Mononuclear cell (primary cell): ENCODE data around the gene TNPO2. TPM values are rescaled to one million over a fixed set of nuclear protein-coding genes. Genes with fewer than 3 reads are reported as not detected.
"Not testable (repeated sequence)": the region's sequence is repeated elsewhere in the genome, so short reads cannot be mapped to it uniquely, and the experiment has no call there.

Source experiments
- H3K27me3 ChIP-seq: 2 replicates; pipeline ENCODE4 v1.6.0; 2011; ENCODE audit warnings: low read length, control low read depth; ENCODE audit not compliant: insufficient read depth
- H3K4me1 ChIP-seq: 2 replicates; pipeline ENCODE4 v1.5.1; 2011; ENCODE audit warnings: mild to moderate bottlenecking, low read length, control low read depth; ENCODE audit not compliant: insufficient read depth
- H3K4me3 ChIP-seq: 2 replicates; pipeline ENCODE4 v1.5.1; 2011; ENCODE audit warnings: mild to moderate bottlenecking, low read length, moderate library complexity
- H3K9me3 ChIP-seq: 2 replicates; pipeline ENCODE4 v1.5.1; 2011; ENCODE audit warnings: low read depth, mild to moderate bottlenecking, control low read depth, low read length
- total RNA-seq: library from RNA; depleted of rRNA; stranded (reverse); fragments of >200 nt; gene quantifications from one replicate; pipeline ENCODE4 v1.2.3, GENCODE V29; 2012

Gene TNPO2
- total RNA-seq, 1 donor: 20.3 TPM

- Histone ChIP-seq H3K4me1 (peaks cover 6% of the 10 kb centered on the region), H3K4me3 (no peak overlapping the region), H3K9me3 (no peaks in the 10 kb centered on the region), H3K27me3 (no peaks in the 10 kb centered on the region)
These were observed 22.0 kb downstream of the TNPO2 start for GRCh38 chr19:12701596-12702282.

GRCh38 chr19:12698138-12698537 is 25.6 kb downstream of the TNPO2 start:
- Histone ChIP-seq H3K9me3 (no peaks in the 10 kb centered on the region), H3K27me3 (no peaks in the 10 kb centered on the region), H3K4me3 (no peak overlapping the region), H3K4me1 (peaks cover 21% of the 10 kb centered on the region)

GRCh38 chr19:12697425-12697824 is 26.3 kb downstream of the TNPO2 start:
- H3K4me1 ChIP-seq: peaks cover 21% of the 10 kb centered on the region
- H3K4me3 ChIP-seq, H3K27me3 ChIP-seq, H3K9me3 ChIP-seq: not testable (repeated sequence)

- Histone ChIP-seq H3K27me3 (no peaks in the 10 kb centered on the region), H3K4me1 (peaks cover 21% of the 10 kb centered on the region), H3K4me3 (peak within 1 kb of the TSS; percentile 71), H3K9me3 (no peaks in the 10 kb centered on the region)
These were observed 27.1 kb downstream of the TNPO2 start, which contains the start of gene FBXW9 for GRCh38 chr19:12696366-12697335. TSS of gene FBXW9 (minus strand) at chr19:12696631. CDS start at chr19:12696581, 50 bp downstream.

- no peaks in the 10 kb centered on the region for H3K9me3 ChIP-seq
- H3K27me3 ChIP-seq: no peaks in the 10 kb centered on the region
- peaks cover 21% of the 10 kb centered on the region for H3K4me1 ChIP-seq
- H3K4me3 ChIP-seq: peak overlapping the region; percentile 71
These were observed 27.8 kb downstream of the TNPO2 start for GRCh38 chr19:12695997-12696365.

GRCh38 chr19:12695514-12695913 is 28.2 kb downstream of the TNPO2 start:
- Histone ChIP-seq H3K27me3 (no peaks in the 10 kb centered on the region), H3K4me3 (no peak overlapping the region), H3K4me1 (peaks cover 21% of the 10 kb centered on the region), H3K9me3 (no peaks in the 10 kb centered on the region)

GRCh38 chr19:12695096-12695495 is 28.6 kb downstream of the TNPO2 start:
- H3K27me3 ChIP-seq: no peaks in the 10 kb centered on the region
- no peak overlapping the region for H3K4me3 ChIP-seq
- peaks cover 21% of the 10 kb centered on the region for H3K4me1 ChIP-seq
- no peaks in the 10 kb centered on the region for H3K9me3 ChIP-seq

GRCh38 chr19:12694641-12695040 is 29.1 kb downstream of the TNPO2 start:
- Histone ChIP-seq H3K4me1 (peaks cover 21% of the 10 kb centered on the region), H3K27me3 (no peaks in the 10 kb centered on the region), H3K9me3 (no peaks in the 10 kb centered on the region), H3K4me3 (no peak overlapping the region)

GRCh38 chr19:12692960-12693359 is 30.8 kb downstream of the TNPO2 start:
- Histone ChIP-seq H3K4me1 (peaks cover 21% of the 10 kb centered on the region), H3K9me3 (no peaks in the 10 kb centered on the region), H3K4me3 (no peak overlapping the region), H3K27me3 (no peaks in the 10 kb centered on the region)

- H3K27me3 ChIP-seq: no peaks in the 10 kb centered on the region
- H3K4me3 ChIP-seq: no peak overlapping the region
- H3K4me1 ChIP-seq: no peaks in the 10 kb centered on the region
- no peaks in the 10 kb centered on the region for H3K9me3 ChIP-seq
These were observed 34.0 kb downstream of the TNPO2 start for GRCh38 chr19:12689581-12690216.

- Histone ChIP-seq H3K9me3 (no peaks in the 10 kb centered on the region), H3K4me3 (no peak overlapping the region), H3K4me1 (no peaks in the 10 kb centered on the region), H3K27me3 (no peaks in the 10 kb centered on the region)
These were observed 34.7 kb downstream of the TNPO2 start for GRCh38 chr19:12689012-12689411.

GRCh38 chr19:12687496-12688196 is 36.1 kb downstream of the TNPO2 start, which contains the start of gene GNG14:
TSS of gene GNG14 (plus strand) at chr19:12687998. CDS start at chr19:12688049, 51 bp downstream.
- no peaks in the 10 kb centered on the region for H3K9me3 ChIP-seq
- no peaks in the 10 kb centered on the region for H3K4me1 ChIP-seq
- H3K4me3 ChIP-seq: no peak within 1 kb of the TSS
- no peaks in the 10 kb centered on the region for H3K27me3 ChIP-seq

- H3K4me3 ChIP-seq: no peak overlapping the region
- H3K4me1 ChIP-seq: peaks cover 8% of the 10 kb centered on the region
- H3K27me3 ChIP-seq: no peaks in the 10 kb centered on the region
- H3K9me3 ChIP-seq: no peaks in the 10 kb centered on the region
These were observed 37.9 kb downstream of the TNPO2 start for GRCh38 chr19:12685831-12686230.

GRCh38 chr19:12681074-12681987 is 42.4 kb downstream of the TNPO2 start, which contains the start of gene DHPS:
TSS of gene DHPS (minus strand) at chr19:12681880. CDS start at chr19:12681766, 114 bp downstream.
- Histone ChIP-seq H3K4me3 (peak within 1 kb of the TSS; percentile 89), H3K4me1 (peaks cover 27% of the 10 kb centered on the region), H3K27me3 (no peaks in the 10 kb centered on the region), H3K9me3 (no peaks in the 10 kb centered on the region)
